Measurements from ENCODE around the gene P3R3URF.

Gene P3R3URF

DNA sequence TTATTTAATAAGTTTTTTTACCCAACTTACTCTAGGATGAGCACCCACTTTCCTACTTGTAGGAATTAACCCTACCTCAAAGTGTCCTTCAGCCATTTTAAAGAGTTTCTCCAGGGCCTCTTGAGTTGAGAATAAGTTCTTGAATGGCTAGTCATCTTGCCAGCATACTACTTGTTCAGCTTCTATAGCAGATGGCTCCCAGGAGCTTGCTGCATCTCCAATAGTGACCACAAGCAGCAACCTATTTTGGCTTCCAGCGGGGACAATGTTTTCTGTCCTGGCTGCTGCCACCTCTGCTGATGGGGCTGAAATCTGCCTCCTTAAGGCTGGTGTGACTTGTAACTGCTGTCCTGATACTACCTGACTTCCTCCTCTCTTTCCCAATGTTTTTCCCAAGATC lies 23.1 kb downstream of the P3R3URF start:
- H3K4me3 ChIP-seq (ENCODE audit: low read depth, low read length) = no peak overlapping the region
- no peaks in the 10 kb centered on the region for H3K27me3 ChIP-seq (ENCODE audit: control insufficient read depth, insufficient read depth, low read length)
- H3K4me2 ChIP-seq (ENCODE audit: low read length) = no peak overlapping the region
- H3K9ac ChIP-seq = no peak overlapping the region
- H3K79me2 ChIP-seq = no peaks in the 10 kb centered on the region
- H3K27ac ChIP-seq = no peak overlapping the region
- H3K4me1 ChIP-seq = no peaks in the 10 kb centered on the region
- H2AFZ ChIP-seq = no peak overlapping the region
- TF ChIP-seq, protein P1, sequence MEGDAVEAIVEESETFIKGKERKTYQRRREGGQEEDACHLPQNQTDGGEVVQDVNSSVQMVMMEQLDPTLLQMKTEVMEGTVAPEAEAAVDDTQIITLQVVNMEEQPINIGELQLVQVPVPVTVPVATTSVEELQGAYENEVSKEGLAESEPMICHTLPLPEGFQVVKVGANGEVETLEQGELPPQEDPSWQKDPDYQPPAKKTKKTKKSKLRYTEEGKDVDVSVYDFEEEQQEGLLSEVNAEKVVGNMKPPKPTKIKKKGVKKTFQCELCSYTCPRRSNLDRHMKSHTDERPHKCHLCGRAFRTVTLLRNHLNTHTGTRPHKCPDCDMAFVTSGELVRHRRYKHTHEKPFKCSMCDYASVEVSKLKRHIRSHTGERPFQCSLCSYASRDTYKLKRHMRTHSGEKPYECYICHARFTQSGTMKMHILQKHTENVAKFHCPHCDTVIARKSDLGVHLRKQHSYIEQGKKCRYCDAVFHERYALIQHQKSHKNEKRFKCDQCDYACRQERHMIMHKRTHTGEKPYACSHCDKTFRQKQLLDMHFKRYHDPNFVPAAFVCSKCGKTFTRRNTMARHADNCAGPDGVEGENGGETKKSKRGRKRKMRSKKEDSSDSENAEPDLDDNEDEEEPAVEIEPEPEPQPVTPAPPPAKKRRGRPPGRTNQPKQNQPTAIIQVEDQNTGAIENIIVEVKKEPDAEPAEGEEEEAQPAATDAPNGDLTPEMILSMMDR (IDR thresholded peaks at IDR 0.05) = no peak
- H3K9me3 ChIP-seq (ENCODE audit: control insufficient read depth, low read length) = no peaks in the 10 kb centered on the region
- no peaks in the 10 kb centered on the region for H3K36me3 ChIP-seq (ENCODE audit: control insufficient read depth, insufficient read depth, low read length)

DNA sequence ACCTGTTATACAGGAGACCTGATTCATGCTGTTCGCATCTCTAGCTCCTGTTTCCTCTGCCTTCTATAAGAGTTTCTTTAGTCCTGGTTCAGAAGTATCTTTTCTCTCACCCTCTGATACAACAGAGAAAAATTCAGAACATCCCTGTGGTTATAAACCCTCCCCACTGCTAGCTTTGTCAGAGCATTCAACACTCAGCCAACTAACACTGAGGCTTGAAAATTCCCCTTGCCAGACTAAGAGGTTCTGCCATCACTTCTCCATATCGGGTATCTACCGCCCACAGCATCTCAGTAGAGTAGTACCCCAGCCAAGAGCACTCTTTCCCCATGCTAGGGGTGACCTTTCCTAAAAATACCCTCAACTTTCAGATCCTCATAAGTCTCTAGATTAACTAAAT lies 24.3 kb downstream of the P3R3URF start:
- no peak overlapping the region for H3K4me2 ChIP-seq (ENCODE audit: low read length)
- no peaks in the 10 kb centered on the region for H3K27me3 ChIP-seq (ENCODE audit: control insufficient read depth, insufficient read depth, low read length)
- TF ChIP-seq, protein P1 (IDR thresholded peaks at IDR 0.05) = no peak
- H3K9me3 ChIP-seq (ENCODE audit: control insufficient read depth, low read length) = no peaks in the 10 kb centered on the region
- no peak overlapping the region for H2AFZ ChIP-seq
- H3K27ac ChIP-seq = no peak overlapping the region
- H3K9ac ChIP-seq = no peak overlapping the region
- no peaks in the 10 kb centered on the region for H3K4me1 ChIP-seq
- no peak overlapping the region for H3K4me3 ChIP-seq (ENCODE audit: low read depth, low read length)
- H3K36me3 ChIP-seq (ENCODE audit: control insufficient read depth, insufficient read depth, low read length) = no peaks in the 10 kb centered on the region
- H3K79me2 ChIP-seq = no peaks in the 10 kb centered on the region

DNA sequence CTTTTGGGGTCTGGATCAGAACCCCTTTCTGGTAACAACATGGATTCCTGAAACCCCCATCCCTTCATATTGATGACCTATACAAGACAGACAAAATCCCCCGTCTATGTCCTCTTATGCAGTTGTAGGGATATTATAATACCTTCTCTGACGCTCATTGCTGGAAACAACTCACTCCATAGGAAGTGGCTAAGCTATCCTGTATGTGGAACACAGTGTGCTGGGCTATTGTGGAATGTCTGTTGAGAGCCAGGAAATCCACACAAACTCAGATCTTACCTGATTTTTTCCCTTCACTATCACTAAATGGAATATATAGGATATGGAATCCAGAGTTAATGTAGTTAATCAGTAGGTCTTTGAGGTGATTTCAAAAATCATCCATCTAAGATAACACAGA lies 26.2 kb downstream of the P3R3URF start:
- Histone ChIP-seq H3K4me1 (no peaks in the 10 kb centered on the region), H3K9me3 (ENCODE audit: control insufficient read depth, low read length) (no peaks in the 10 kb centered on the region), H2AFZ (no peak overlapping the region), H3K27me3 (ENCODE audit: control insufficient read depth, insufficient read depth, low read length) (no peaks in the 10 kb centered on the region), H3K9ac (no peak overlapping the region), H3K36me3 (ENCODE audit: control insufficient read depth, insufficient read depth, low read length) (no peaks in the 10 kb centered on the region), H3K4me2 (ENCODE audit: low read length) (no peak overlapping the region), H3K79me2 (no peaks in the 10 kb centered on the region), H3K27ac (peak overlapping the region; percentile 19), H3K4me3 (ENCODE audit: low read depth, low read length) (no peak overlapping the region)
- TF ChIP-seq, protein P1 (IDR thresholded peaks at IDR 0.05) = no peak

DNA sequence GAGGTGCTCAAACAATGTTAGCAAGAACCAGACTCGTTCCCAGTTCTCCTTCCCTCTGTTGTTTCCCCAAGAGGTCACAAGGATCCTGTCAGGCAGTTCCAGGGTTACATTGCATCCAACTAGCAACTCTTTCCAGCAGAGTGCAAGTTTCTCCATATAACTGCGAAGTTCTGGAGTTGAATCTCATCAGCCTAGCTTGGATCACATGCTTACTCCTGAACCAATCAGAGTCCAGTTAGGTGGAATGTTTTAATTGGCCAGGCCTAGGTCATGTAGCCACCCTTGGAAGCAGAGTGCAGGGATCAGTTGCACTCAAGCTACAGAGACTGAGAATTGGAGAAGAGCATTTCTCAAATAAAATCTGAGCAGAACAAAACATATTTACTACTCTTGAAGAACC lies 28.0 kb downstream of the P3R3URF start:
- peak overlapping the region; percentile 22 for H2AFZ ChIP-seq
- H3K9ac ChIP-seq = no peak overlapping the region
- H3K36me3 ChIP-seq (ENCODE audit: control insufficient read depth, insufficient read depth, low read length) = no peaks in the 10 kb centered on the region
- no peak overlapping the region for H3K27ac ChIP-seq
- H3K79me2 ChIP-seq = no peaks in the 10 kb centered on the region
- H3K27me3 ChIP-seq (ENCODE audit: control insufficient read depth, insufficient read depth, low read length) = no peaks in the 10 kb centered on the region
- no peaks in the 10 kb centered on the region for H3K4me1 ChIP-seq
- H3K4me2 ChIP-seq (ENCODE audit: low read length) = no peak overlapping the region
- no peaks in the 10 kb centered on the region for H3K9me3 ChIP-seq (ENCODE audit: control insufficient read depth, low read length)
- H3K4me3 ChIP-seq (ENCODE audit: low read depth, low read length) = no peak overlapping the region
- TF ChIP-seq, protein P1 (IDR thresholded peaks at IDR 0.05) = no peak

DNA sequence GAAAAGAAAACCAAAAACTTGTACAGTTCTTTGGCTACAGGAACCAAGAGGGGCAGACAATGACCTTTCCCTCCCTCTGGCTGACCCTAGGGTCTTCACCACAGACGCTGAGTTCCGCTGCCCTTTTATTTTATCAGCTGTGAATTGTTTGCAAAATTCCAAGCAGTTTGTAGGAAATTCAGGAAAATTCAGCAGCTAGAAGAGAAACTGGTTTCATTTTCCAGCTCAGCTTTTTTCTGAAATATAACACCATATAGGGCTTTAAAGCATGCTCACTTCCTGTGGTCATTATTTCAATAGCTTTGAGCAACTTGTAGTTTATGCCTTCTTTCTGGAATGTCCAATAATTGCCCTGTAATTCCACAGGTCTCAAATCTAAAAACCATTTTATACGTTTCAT lies 38.4 kb downstream of the P3R3URF start:
- H3K9ac ChIP-seq = no peak overlapping the region
- no peak overlapping the region for H3K4me3 ChIP-seq (ENCODE audit: low read depth, low read length)
- no peaks in the 10 kb centered on the region for H3K79me2 ChIP-seq
- TF ChIP-seq, protein P1 (IDR thresholded peaks at IDR 0.05) = no peak
- peak overlapping the region; percentile 25 for H3K4me2 ChIP-seq (ENCODE audit: low read length)
- H2AFZ ChIP-seq = peak overlapping the region; percentile 42
- H3K27me3 ChIP-seq (ENCODE audit: control insufficient read depth, insufficient read depth, low read length) = no peaks in the 10 kb centered on the region
- H3K4me1 ChIP-seq = no peaks in the 10 kb centered on the region
- peak overlapping the region; percentile 32 for H3K27ac ChIP-seq
- no peaks in the 10 kb centered on the region for H3K36me3 ChIP-seq (ENCODE audit: control insufficient read depth, insufficient read depth, low read length)
- H3K9me3 ChIP-seq (ENCODE audit: control insufficient read depth, low read length) = no peaks in the 10 kb centered on the region

Measured in parathyroid adenoma (tissue), 2 donors.